Stimulated activated effector memory CD8-positive, alpha-beta T cell treated with anti-CD3 and anti-CD28 coated beads, Interleukin-12 subunit alpha, Interleukin-12 subunit beta, amount 100 ng/mL, for 72 hours (primary cell): ENCODE measurements around the gene ITGAV.
A peak's percentile ranks its signal among the peaks of the same experiment; 100 is the strongest.

Source experiments
- ATAC-seq: fragments of 150-1000 bp; cut with Tn5 transposase; 2 replicates; pipeline ENCODE4 v1.10.0; 2021
- DNase-seq, 2 donors: peaks; one replicate each; pipeline ENCODE4 v3.0.0; 2021 to 2022; ENCODE audit warnings: low spot score in 2 of 2
- H3K27ac Mint-ChIP-seq: one replicate; pipeline ENCODE4 v1.8.0; 2022; ENCODE audit warnings: mild to moderate bottlenecking, mixed read lengths
- H3K36me3 Mint-ChIP-seq: one replicate; pipeline ENCODE4 v1.8.0; 2022; ENCODE audit warnings: mild to moderate bottlenecking, mixed read lengths
- H3K4me1 Mint-ChIP-seq: one replicate; pipeline ENCODE4 v1.8.0; 2022; ENCODE audit warnings: mixed read lengths
- H3K4me3 Mint-ChIP-seq: one replicate; pipeline ENCODE4 v1.8.0; 2022; ENCODE audit warnings: mild to moderate bottlenecking, mixed read lengths
- H3K9me3 Mint-ChIP-seq: one replicate; pipeline ENCODE4 v1.8.0; 2022; ENCODE audit warnings: mixed read lengths

Gene ITGAV

GRCh38 chr2:186591506-186591890 lies 1.6 kb downstream of the ITGAV start:
- H3K4me3 Mint-ChIP-seq: peak overlapping the region; percentile 77
- no peak for DNase-seq
- H3K9me3 Mint-ChIP-seq: no peaks in the 10 kb centered on the region
- peaks cover 18% of the 10 kb centered on the region for H3K36me3 Mint-ChIP-seq
- H3K4me1 Mint-ChIP-seq: peaks cover 35% of the 10 kb centered on the region
- ATAC-seq: no peak
- H3K27ac Mint-ChIP-seq: no peak overlapping the region

- H3K27ac Mint-ChIP-seq: no peak overlapping the region
- peaks cover 35% of the 10 kb centered on the region for H3K4me1 Mint-ChIP-seq
- peaks cover 18% of the 10 kb centered on the region for H3K36me3 Mint-ChIP-seq
- DNase-seq: no peak
- no peaks in the 10 kb centered on the region for H3K9me3 Mint-ChIP-seq
- H3K4me3 Mint-ChIP-seq: no peak overlapping the region
- ATAC-seq: no peak
These were observed 2.5 kb downstream of the ITGAV start for GRCh38 chr2:186592137-186592875.

DNA sequence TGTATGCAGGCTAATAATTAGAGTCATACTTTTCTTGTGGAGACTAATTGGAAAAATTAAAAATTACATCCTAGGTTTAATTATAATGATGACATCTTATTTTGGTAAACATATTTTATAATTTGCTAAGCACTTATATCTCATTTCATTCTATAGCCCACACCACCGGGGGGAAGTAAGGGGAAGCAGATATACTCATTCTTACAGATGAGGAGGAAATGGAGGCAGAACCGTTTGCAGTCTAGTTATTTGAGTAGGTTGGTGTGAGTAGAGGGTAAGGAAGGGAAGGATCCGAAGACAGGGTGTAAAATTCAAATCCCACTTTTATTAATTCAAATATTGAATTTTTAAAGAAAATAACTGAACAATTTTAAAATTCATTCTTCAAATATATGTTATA lies 3.7 kb downstream of the ITGAV start:
- no peak for DNase-seq
- Mint-ChIP-seq H3K9me3 (no peaks in the 10 kb centered on the region), H3K27ac (no peak overlapping the region), H3K4me3 (no peak overlapping the region), H3K4me1 (peaks cover 35% of the 10 kb centered on the region), H3K36me3 (peaks cover 18% of the 10 kb centered on the region)
- ATAC-seq: no peak

- peaks cover 30% of the 10 kb centered on the region for H3K4me1 Mint-ChIP-seq
- no peaks in the 10 kb centered on the region for H3K9me3 Mint-ChIP-seq
- H3K36me3 Mint-ChIP-seq: peaks cover 15% of the 10 kb centered on the region
- ATAC-seq: no peak
- no peak for DNase-seq
- H3K27ac Mint-ChIP-seq: no peak overlapping the region
- H3K4me3 Mint-ChIP-seq: no peak overlapping the region
These were observed 4.3 kb downstream of the ITGAV start for GRCh38 chr2:186594001-186594722.

GRCh38 chr2:186595219-186595618 lies 5.4 kb downstream of the ITGAV start:
- ATAC-seq: no peak
- Mint-ChIP-seq H3K4me1 (peaks cover 32% of the 10 kb centered on the region), H3K36me3 (peaks cover 5% of the 10 kb centered on the region), H3K4me3 (no peak overlapping the region), H3K27ac (no peak overlapping the region), H3K9me3 (no peaks in the 10 kb centered on the region)
- DNase-seq: no peak

- H3K4me3 Mint-ChIP-seq: no peak overlapping the region
- H3K9me3 Mint-ChIP-seq: no peaks in the 10 kb centered on the region
- peaks cover 16% of the 10 kb centered on the region for H3K4me1 Mint-ChIP-seq
- peak overlapping the region; percentile 21 for H3K27ac Mint-ChIP-seq
- DNase-seq (no peak), ATAC-seq (no peak)
- peaks cover 21% of the 10 kb centered on the region for H3K36me3 Mint-ChIP-seq
These were observed 9.4 kb downstream of the ITGAV start for GRCh38 chr2:186599186-186599778.

- no peak for DNase-seq
- Mint-ChIP-seq H3K27ac (no peak overlapping the region), H3K4me1 (peaks cover 6% of the 10 kb centered on the region), H3K9me3 (no peaks in the 10 kb centered on the region), H3K36me3 (peaks cover 38% of the 10 kb centered on the region), H3K4me3 (no peak overlapping the region)
- ATAC-seq: no peak
These were observed 13.4 kb downstream of the ITGAV start for GRCh38 chr2:186603286-186603685.

GRCh38 chr2:186605041-186605440 lies 15.2 kb downstream of the ITGAV start:
- no peak for DNase-seq
- peaks cover under 1% of the 10 kb centered on the region for H3K4me1 Mint-ChIP-seq
- no peak for ATAC-seq
- H3K9me3 Mint-ChIP-seq: no peaks in the 10 kb centered on the region
- no peak overlapping the region for H3K27ac Mint-ChIP-seq
- no peak overlapping the region for H3K4me3 Mint-ChIP-seq
- peaks cover 38% of the 10 kb centered on the region for H3K36me3 Mint-ChIP-seq

DNA sequence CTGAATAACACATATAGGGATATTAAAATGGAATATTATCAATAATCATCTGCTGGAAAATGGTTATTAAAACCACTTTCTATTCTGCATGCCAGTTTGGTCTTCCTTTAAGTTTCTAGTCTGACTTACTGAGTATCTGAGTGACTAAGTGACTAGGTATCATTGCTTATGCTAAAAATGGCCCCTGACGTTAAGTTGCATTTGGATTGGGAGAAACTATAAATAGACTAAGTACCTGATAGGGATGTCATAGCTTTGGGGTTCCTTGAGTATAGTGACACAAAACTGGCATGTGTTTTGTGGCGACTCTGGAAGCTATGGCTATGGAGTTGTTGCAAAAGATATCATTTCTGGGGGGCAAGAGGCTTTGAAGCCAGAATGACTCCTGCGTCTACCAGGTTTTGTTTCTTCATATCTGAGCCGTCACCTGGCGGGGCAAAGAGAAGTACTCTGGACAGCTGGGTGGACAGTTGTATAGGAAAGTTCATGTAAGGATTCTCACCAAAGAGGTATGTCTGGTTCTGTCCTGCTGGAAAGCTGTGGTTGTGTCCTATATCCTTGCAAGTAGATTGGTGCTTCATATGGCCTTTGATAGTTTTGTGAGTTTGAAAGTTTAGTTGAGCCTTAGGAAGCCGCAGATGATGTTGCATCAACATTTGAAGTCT lies 17.9 kb downstream of the ITGAV start:
- no peaks in the 10 kb centered on the region for H3K4me1 Mint-ChIP-seq
- H3K9me3 Mint-ChIP-seq: no peaks in the 10 kb centered on the region
- DNase-seq: no peak
- no peak overlapping the region for H3K4me3 Mint-ChIP-seq
- no peak for ATAC-seq
- H3K36me3 Mint-ChIP-seq: peaks cover 29% of the 10 kb centered on the region
- no peak overlapping the region for H3K27ac Mint-ChIP-seq

DNA sequence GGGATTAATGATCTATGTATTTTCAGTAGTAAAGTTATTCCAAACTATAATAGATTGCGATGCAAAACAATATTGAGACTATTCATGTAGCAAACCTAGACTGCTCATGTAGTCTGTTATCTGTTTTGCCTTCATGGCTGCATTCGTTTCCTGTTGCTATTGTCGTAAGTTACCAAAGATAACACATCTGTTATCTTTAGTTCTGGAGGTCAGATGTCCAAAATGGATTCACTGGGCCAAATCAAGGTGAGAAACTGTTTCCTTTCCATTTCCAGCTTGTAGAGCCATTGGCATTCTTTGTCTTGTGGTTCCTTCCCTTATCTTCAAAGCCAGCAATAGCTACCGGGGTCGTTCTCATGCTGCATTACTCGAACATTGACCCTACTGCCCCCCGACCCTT lies 20.9 kb downstream of the ITGAV start:
- DNase-seq: no peak
- peaks cover 9% of the 10 kb centered on the region for H3K36me3 Mint-ChIP-seq
- H3K4me3 Mint-ChIP-seq: no peak overlapping the region
- H3K9me3 Mint-ChIP-seq: no peaks in the 10 kb centered on the region
- no peak overlapping the region for H3K27ac Mint-ChIP-seq
- no peaks in the 10 kb centered on the region for H3K4me1 Mint-ChIP-seq
- no peak for ATAC-seq

GRCh38 chr2:186611526-186611925 lies 21.7 kb downstream of the ITGAV start:
- peaks cover 6% of the 10 kb centered on the region for H3K36me3 Mint-ChIP-seq
- no peaks in the 10 kb centered on the region for H3K4me1 Mint-ChIP-seq
- no peak overlapping the region for H3K27ac Mint-ChIP-seq
- ATAC-seq (no peak), DNase-seq (no peak)
- H3K9me3 Mint-ChIP-seq: no peaks in the 10 kb centered on the region
- no peak overlapping the region for H3K4me3 Mint-ChIP-seq

DNA sequence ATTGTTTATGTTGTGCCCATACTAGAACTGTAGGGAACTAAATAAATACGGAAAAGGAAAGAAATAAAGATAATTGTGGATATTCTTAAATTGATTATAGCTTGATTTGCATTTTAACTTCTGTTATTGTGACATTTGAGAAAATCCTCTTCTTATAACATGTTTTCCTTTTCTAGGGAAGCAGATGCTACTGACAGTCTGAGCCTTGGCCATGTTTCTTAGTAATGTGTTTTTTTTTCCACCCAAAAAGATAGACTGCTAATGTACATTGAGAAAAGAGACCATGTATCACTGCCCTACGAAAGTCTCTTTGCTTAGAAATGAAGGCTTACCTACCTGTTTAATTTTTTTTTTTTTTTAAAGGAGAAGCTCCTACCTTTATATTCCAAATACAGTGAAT lies 22.2 kb downstream of the ITGAV start:
- H3K36me3 Mint-ChIP-seq: peaks cover under 1% of the 10 kb centered on the region

GRCh38 chr2:186612555-186613440 lies 22.9 kb downstream of the ITGAV start:
- Mint-ChIP-seq H3K27ac (no peak overlapping the region), H3K4me3 (no peak overlapping the region), H3K9me3 (no peaks in the 10 kb centered on the region)

More for the DNA sequence above, 22.2 kb downstream of the ITGAV start:
- Mint-ChIP-seq H3K9me3 (no peaks in the 10 kb centered on the region), H3K27ac (no peak overlapping the region), H3K4me3 (no peak overlapping the region), H3K4me1 (no peaks in the 10 kb centered on the region)
- ATAC-seq: no peak
- DNase-seq: no peak

GRCh38 chr2:186614373-186614772 lies 24.5 kb downstream of the ITGAV start:
- DNase-seq: no peak
- H3K4me1 Mint-ChIP-seq: no peaks in the 10 kb centered on the region
- no peak for ATAC-seq
- no peaks in the 10 kb centered on the region for H3K36me3 Mint-ChIP-seq
- no peaks in the 10 kb centered on the region for H3K9me3 Mint-ChIP-seq
- H3K4me3 Mint-ChIP-seq: no peak overlapping the region
- H3K27ac Mint-ChIP-seq: no peak overlapping the region

More at GRCh38 chr2:186612555-186613440, 22.9 kb downstream of the ITGAV start:
- ATAC-seq: no peak
- DNase-seq: no peak
- Mint-ChIP-seq H3K36me3 (no peaks in the 10 kb centered on the region), H3K4me1 (no peaks in the 10 kb centered on the region)

- Mint-ChIP-seq H3K4me1 (no peaks in the 10 kb centered on the region), H3K9me3 (no peaks in the 10 kb centered on the region), H3K27ac (no peak overlapping the region), H3K4me3 (no peak overlapping the region), H3K36me3 (no peaks in the 10 kb centered on the region)
- no peak for DNase-seq
- ATAC-seq: no peak
These were observed 27.3 kb downstream of the ITGAV start for GRCh38 chr2:186617148-186617547.
